Effector memory CD8-positive, alpha-beta T cell (primary cell): ENCODE measurements around the gene CD81.

Experiments used
- ATAC-seq: fragments of 150-1000 bp; cut with Tn5 transposase; replicated peaks from 2 replicates; pipeline ENCODE4 v1.10.0; 2021; ENCODE audit warnings: mild to moderate bottlenecking, moderate library complexity
- DNase-seq, 3 experiments: peaks; one replicate each; pipeline ENCODE4 v3.0.0; 2021
- H3K27ac Mint-ChIP-seq, 2 donors: one replicate each; pipeline ENCODE4 v1.8.0; 2022; ENCODE audit warnings: mild to moderate bottlenecking in 2 of 2, mixed read lengths in 2 of 2, moderate library complexity in 2 of 2
- H3K27me3 Mint-ChIP-seq, 2 donors: one replicate each; pipeline ENCODE4 v1.8.0; 2022; ENCODE audit warnings: mixed read lengths in 2 of 2
- H3K36me3 Mint-ChIP-seq: one replicate; pipeline ENCODE4 v1.8.0; 2022; ENCODE audit warnings: mild to moderate bottlenecking, moderate library complexity, mixed read lengths; ENCODE audit not compliant: insufficient read depth
- H3K4me1 Mint-ChIP-seq, 2 donors: one replicate each; pipeline ENCODE4 v1.8.0; 2022; ENCODE audit warnings: low read depth in 2 of 2, mixed read lengths in 2 of 2
- H3K4me3 Mint-ChIP-seq, 2 donors: one replicate each; pipeline ENCODE4 v1.8.0; 2022; ENCODE audit warnings: mild to moderate bottlenecking in 2 of 2, mixed read lengths in 2 of 2, moderate library complexity in 2 of 2
- H3K9me3 Mint-ChIP-seq, 2 donors: one replicate each; pipeline ENCODE4 v1.8.0; 2022; ENCODE audit warnings: mixed read lengths in 2 of 2

Gene CD81

GRCh38 chr11:2393111-2393868 lies 16.2 kb downstream of the CD81 start:
- Mint-ChIP-seq H3K27ac (peak overlapping the region; percentile 44 to 66), H3K4me1 (peaks cover 24 to 39% of the 10 kb centered on the region in 2 donors)
- peak; percentile 19 for ATAC-seq

GRCh38 chr11:2393941-2394817 lies 17.1 kb downstream of the CD81 start:
- peaks cover 19 to 36% of the 10 kb centered on the region in 2 donors for H3K4me1 Mint-ChIP-seq
- H3K4me3 Mint-ChIP-seq = peak overlapping the region; percentile 44 to 59
- H3K27ac Mint-ChIP-seq = peak overlapping the region; percentile 56 to 66
- DNase-seq = peak; percentile 36 to 45 (median 41)
- peaks cover 91% of the 10 kb centered on the region for H3K36me3 Mint-ChIP-seq
- no peaks in the 10 kb centered on the region for H3K9me3 Mint-ChIP-seq
- peak; percentile 74 for ATAC-seq
- H3K27me3 Mint-ChIP-seq = no peaks in the 10 kb centered on the region

More at GRCh38 chr11:2393111-2393868, 16.2 kb downstream of the CD81 start:
- no peak for DNase-seq
- Mint-ChIP-seq H3K27me3 (no peaks in the 10 kb centered on the region), H3K9me3 (no peaks in the 10 kb centered on the region), H3K36me3 (peaks cover 92% of the 10 kb centered on the region), H3K4me3 (peak overlapping the region in 1 of 2 donors; percentile 31)

- peaks cover 91% of the 10 kb centered on the region for H3K36me3 Mint-ChIP-seq
- H3K9me3 Mint-ChIP-seq = no peaks in the 10 kb centered on the region
- H3K27me3 Mint-ChIP-seq = no peaks in the 10 kb centered on the region
- no peak for ATAC-seq
- peak overlapping the region; percentile 56 to 66 for H3K27ac Mint-ChIP-seq
- H3K4me1 Mint-ChIP-seq = peaks cover 14 to 33% of the 10 kb centered on the region in 2 donors
- H3K4me3 Mint-ChIP-seq = peak overlapping the region; percentile 44 to 59
- DNase-seq = no peak
Observed at GRCh38 chr11:2394818-2395105, 17.7 kb downstream of the CD81 start.

GRCh38 chr11:2395211-2395730 lies 18.2 kb downstream of the CD81 start:
- Mint-ChIP-seq H3K4me3 (peak overlapping the region; percentile 44 to 59), H3K36me3 (peaks cover 93% of the 10 kb centered on the region), H3K27ac (peak overlapping the region; percentile 56 to 66), H3K4me1 (peaks cover 9 to 30% of the 10 kb centered on the region in 2 donors), H3K27me3 (no peaks in the 10 kb centered on the region), H3K9me3 (no peaks in the 10 kb centered on the region)
- no peak for ATAC-seq
- DNase-seq = no peak

- Mint-ChIP-seq H3K27ac (peak overlapping the region in 1 of 2 donors; percentile 62), H3K4me1 (peaks cover 6 to 28% of the 10 kb centered on the region in 2 donors), H3K9me3 (no peaks in the 10 kb centered on the region), H3K4me3 (no peak overlapping the region), H3K36me3 (peaks cover 93% of the 10 kb centered on the region), H3K27me3 (no peaks in the 10 kb centered on the region)
- DNase-seq (no peak), ATAC-seq (no peak)
Observed at GRCh38 chr11:2395856-2396255, 18.7 kb downstream of the CD81 start.

GRCh38 chr11:2396471-2396870 lies 19.4 kb downstream of the CD81 start:
- no peak for DNase-seq
- Mint-ChIP-seq H3K4me1 (peaks cover 6 to 30% of the 10 kb centered on the region in 2 donors), H3K27ac (peak overlapping the region in 1 of 2 donors; percentile 62), H3K9me3 (no peaks in the 10 kb centered on the region), H3K4me3 (no peak overlapping the region), H3K36me3 (peaks cover 87% of the 10 kb centered on the region), H3K27me3 (no peaks in the 10 kb centered on the region)
- ATAC-seq = no peak

GRCh38 chr11:2397005-2397404 lies 19.9 kb downstream of the CD81 start:
- peak overlapping the region in 1 of 2 donors; percentile 96 for H3K27ac Mint-ChIP-seq
- ATAC-seq (no peak), DNase-seq (no peak)
- peaks cover 6 to 28% of the 10 kb centered on the region in 2 donors for H3K4me1 Mint-ChIP-seq
- no peaks in the 10 kb centered on the region for H3K9me3 Mint-ChIP-seq
- no peaks in the 10 kb centered on the region for H3K27me3 Mint-ChIP-seq
- H3K36me3 Mint-ChIP-seq = peaks cover 87% of the 10 kb centered on the region
- H3K4me3 Mint-ChIP-seq = no peak overlapping the region

- no peak for ATAC-seq
- peaks cover 6 to 23% of the 10 kb centered on the region in 2 donors for H3K4me1 Mint-ChIP-seq
- H3K36me3 Mint-ChIP-seq = peaks cover 85% of the 10 kb centered on the region
- DNase-seq = no peak
- H3K4me3 Mint-ChIP-seq = peak overlapping the region; percentile 92 to 93
- no peaks in the 10 kb centered on the region for H3K27me3 Mint-ChIP-seq
- H3K9me3 Mint-ChIP-seq = no peaks in the 10 kb centered on the region
- peak overlapping the region; percentile 94 to 96 for H3K27ac Mint-ChIP-seq
Observed at GRCh38 chr11:2398664-2399355, 21.7 kb downstream of the CD81 start.

GRCh38 chr11:2399488-2400068 lies 22.5 kb downstream of the CD81 start:
- peak overlapping the region; percentile 92 to 93 for H3K4me3 Mint-ChIP-seq
- H3K27me3 Mint-ChIP-seq = no peaks in the 10 kb centered on the region
- ATAC-seq (peak; percentile 4), DNase-seq (peak in 2 of 3 experiments; percentile 18 to 27)
- peaks cover 5 to 19% of the 10 kb centered on the region in 2 donors for H3K4me1 Mint-ChIP-seq
- peaks cover 83% of the 10 kb centered on the region for H3K36me3 Mint-ChIP-seq
- no peaks in the 10 kb centered on the region for H3K9me3 Mint-ChIP-seq
- peak overlapping the region; percentile 94 to 96 for H3K27ac Mint-ChIP-seq

- Mint-ChIP-seq H3K9me3 (no peaks in the 10 kb centered on the region), H3K4me1 (peaks cover 0 to 14% of the 10 kb centered on the region in 2 donors), H3K27me3 (no peaks in the 10 kb centered on the region), H3K4me3 (peak within 1 kb of the TSS; percentile 92 to 93), H3K36me3 (peaks cover 78% of the 10 kb centered on the region), H3K27ac (peak within 1 kb of the TSS; percentile 94 to 96)
- peak; percentile 98 to 100 (median 99) for DNase-seq
- ATAC-seq = peak; percentile 82
Observed at GRCh38 chr11:2400069-2400761, 23.1 kb downstream of the CD81 start, which contains the start of gene TSSC4. TSSC4 (plus strand) TSS chr11:2400750; CDS start chr11:2402634, 1,884 bp downstream.

- H3K9me3 Mint-ChIP-seq = no peaks in the 10 kb centered on the region
- peak overlapping the region; percentile 92 to 93 for H3K4me3 Mint-ChIP-seq
- no peak for DNase-seq
- peak overlapping the region; percentile 94 to 96 for H3K27ac Mint-ChIP-seq
- peaks cover 0 to 14% of the 10 kb centered on the region in 2 donors for H3K4me1 Mint-ChIP-seq
- ATAC-seq = no peak
- no peaks in the 10 kb centered on the region for H3K27me3 Mint-ChIP-seq
- H3K36me3 Mint-ChIP-seq = peaks cover 75% of the 10 kb centered on the region
Observed at GRCh38 chr11:2400762-2401435, 23.8 kb downstream of the CD81 start.
